ENCODE measurements around the gene OSMR. TPM values are rescaled to one million over a fixed set of nuclear protein-coding genes. Genes with fewer than 3 reads are reported as not detected.

Gene OSMR
- total RNA-seq, 1 experiment from 2014 or later, result 82.4 TPM

DNA sequence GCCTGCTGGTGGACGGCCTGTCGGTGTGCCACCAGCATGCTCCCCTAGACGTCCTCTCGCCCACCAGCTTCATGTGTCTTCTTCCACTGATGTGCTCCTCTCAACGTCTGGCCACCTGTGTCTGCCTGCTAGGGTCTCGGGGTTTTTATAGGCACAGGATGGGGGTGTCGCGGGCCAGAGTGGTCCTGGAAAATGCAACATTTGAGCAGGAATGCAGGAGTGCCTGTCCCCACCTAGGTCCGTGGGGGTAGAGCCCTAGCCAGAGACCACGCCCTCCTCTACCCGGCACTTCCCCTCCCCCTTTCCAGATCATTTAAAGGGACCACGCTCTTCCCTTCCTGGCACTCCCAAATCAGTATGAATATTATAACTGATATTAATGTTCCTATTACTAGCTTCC, 48.0 kb upstream of the OSMR start:
- no peak overlapping the region for H3K4me3 ChIP-seq (ENCODE audit: low read depth in 2 of 2, low read length in 2 of 2)
- no peaks in the 10 kb centered on the region for H3K36me3 ChIP-seq (ENCODE audit: control insufficient read depth, insufficient read depth, low read length)
- no peaks in the 10 kb centered on the region for H3K9me3 ChIP-seq (ENCODE audit: control insufficient read depth, insufficient read depth, low read depth, low read length)
- intact Hi-C loops (cut with micrococcal nuclease; ENCODE audit: unreplicated experiment) (no loop called here), in situ Hi-C loops (cut with HindIII; ENCODE audit: low pct_unique_long_range_greater_than_20kb, low sequenced_read_pairs) (no loop called here)
- no peak for DNase-seq (ENCODE audit: low read depth, low spot score)
- TF ChIP-seq SIN3A (IDR thresholded peaks at IDR 0.05; ENCODE audit: borderline replicate concordance, insufficient read depth, low read depth, low read length) (no peak), REST (IDR thresholded peaks at IDR 0.05; ENCODE audit: insufficient read depth in 1 of 2, low read depth in 2 of 2, low read length in 1 of 2) (no peak), TCF7L2 (IDR thresholded peaks at IDR 0.05; ENCODE audit: low read depth, low read length) (no peak), POLR2AphosphoS5 (IDR thresholded peaks at IDR 0.05; ENCODE audit: low read depth, low read length) (no peak)
- TF ChIP-seq, protein P1, sequence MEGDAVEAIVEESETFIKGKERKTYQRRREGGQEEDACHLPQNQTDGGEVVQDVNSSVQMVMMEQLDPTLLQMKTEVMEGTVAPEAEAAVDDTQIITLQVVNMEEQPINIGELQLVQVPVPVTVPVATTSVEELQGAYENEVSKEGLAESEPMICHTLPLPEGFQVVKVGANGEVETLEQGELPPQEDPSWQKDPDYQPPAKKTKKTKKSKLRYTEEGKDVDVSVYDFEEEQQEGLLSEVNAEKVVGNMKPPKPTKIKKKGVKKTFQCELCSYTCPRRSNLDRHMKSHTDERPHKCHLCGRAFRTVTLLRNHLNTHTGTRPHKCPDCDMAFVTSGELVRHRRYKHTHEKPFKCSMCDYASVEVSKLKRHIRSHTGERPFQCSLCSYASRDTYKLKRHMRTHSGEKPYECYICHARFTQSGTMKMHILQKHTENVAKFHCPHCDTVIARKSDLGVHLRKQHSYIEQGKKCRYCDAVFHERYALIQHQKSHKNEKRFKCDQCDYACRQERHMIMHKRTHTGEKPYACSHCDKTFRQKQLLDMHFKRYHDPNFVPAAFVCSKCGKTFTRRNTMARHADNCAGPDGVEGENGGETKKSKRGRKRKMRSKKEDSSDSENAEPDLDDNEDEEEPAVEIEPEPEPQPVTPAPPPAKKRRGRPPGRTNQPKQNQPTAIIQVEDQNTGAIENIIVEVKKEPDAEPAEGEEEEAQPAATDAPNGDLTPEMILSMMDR (IDR thresholded peaks at IDR 0.05), result no peak
- no peak for ATAC-seq
- POLR2A ChIA-PET, result no interaction called here
- H3K4me1 ChIP-seq (ENCODE audit: control insufficient read depth, insufficient read depth, low read length), result no peaks in the 10 kb centered on the region
- BruUV-seq (replicated peaks), result no TSS peak
- H3K27ac ChIP-seq (ENCODE audit: low read length), result peak overlapping the region; percentile 49; the same call in 1 of the 2 replicates
- CTCF ChIA-PET, result no interaction called here
- H3K27me3 ChIP-seq (ENCODE audit: control insufficient read depth, insufficient read depth, low read length), result no peaks in the 10 kb centered on the region

DNA sequence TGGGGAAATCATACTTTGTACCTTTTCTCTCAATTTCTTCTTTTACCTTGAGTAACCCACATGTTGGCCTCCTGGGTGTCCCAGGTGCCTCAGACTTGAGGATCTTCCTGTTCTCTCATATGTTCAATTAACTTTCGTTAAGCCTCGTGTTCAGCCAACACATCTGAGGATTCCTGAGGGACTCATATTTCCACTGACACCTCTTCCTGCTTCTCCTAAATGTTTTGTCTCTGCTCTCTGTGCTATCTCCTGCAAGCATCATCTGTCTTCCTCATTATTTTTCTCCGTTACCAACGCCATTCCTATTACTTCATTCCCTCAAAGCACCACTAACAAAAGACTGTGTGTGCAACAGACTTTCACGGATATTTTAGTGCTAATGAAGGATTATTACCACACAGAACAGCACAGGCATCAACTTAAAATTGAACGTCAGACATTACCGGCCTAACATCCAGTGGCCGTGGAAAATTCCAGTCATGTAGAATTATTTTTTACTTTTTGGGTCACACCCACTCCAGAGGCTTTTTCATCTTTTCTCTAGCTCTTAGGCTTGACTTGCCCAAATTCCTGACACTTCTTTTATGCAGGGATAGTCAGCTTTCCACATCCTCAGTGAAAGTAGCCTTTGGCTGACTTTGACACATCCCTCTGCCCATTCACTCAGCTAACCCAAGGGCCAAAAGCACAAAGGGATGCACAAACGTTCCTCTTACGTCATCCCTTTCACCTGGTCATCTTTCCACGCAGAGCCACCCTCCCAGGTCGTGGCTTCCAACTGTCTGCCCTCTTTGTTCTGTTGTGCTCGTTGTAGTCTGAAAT, 46.0 kb upstream of the OSMR start:
- no peak for ATAC-seq
- no TSS peak for BruUV-seq (replicated peaks)
- POLR2A ChIA-PET, result no interaction called here

More for the DNA sequence above, 46.0 kb upstream of the OSMR start:
- CTCF ChIA-PET, result interaction anchor here (1.3 kb wide), 1 partner anchor 358 kb away, joined by 3 read pairs; no protein-coding TSS in a partner anchor
- Histone ChIP-seq H3K9me3 (ENCODE audit: control insufficient read depth, insufficient read depth, low read depth, low read length) (no peaks in the 10 kb centered on the region), H3K27ac (ENCODE audit: low read length) (peak overlapping the region; percentile 45; the same call in 1 of the 2 replicates), H3K4me1 (ENCODE audit: control insufficient read depth, insufficient read depth, low read length) (no peaks in the 10 kb centered on the region), H3K36me3 (ENCODE audit: control insufficient read depth, insufficient read depth, low read length) (no peaks in the 10 kb centered on the region), H3K27me3 (ENCODE audit: control insufficient read depth, insufficient read depth, low read length) (no peaks in the 10 kb centered on the region), H3K4me3 (ENCODE audit: low read depth in 2 of 2, low read length in 2 of 2) (no peak overlapping the region)
- no peak for TF ChIP-seq POLR2AphosphoS5 (IDR thresholded peaks at IDR 0.05; ENCODE audit: low read depth, low read length)
- TF ChIP-seq SIN3A (IDR thresholded peaks at IDR 0.05; ENCODE audit: borderline replicate concordance, insufficient read depth, low read depth, low read length), result no peak
- TF ChIP-seq, protein P1 (IDR thresholded peaks at IDR 0.05), result no peak
- no peak for TF ChIP-seq REST (IDR thresholded peaks at IDR 0.05; ENCODE audit: insufficient read depth in 1 of 2, low read depth in 2 of 2, low read length in 1 of 2)
- no peak for TF ChIP-seq TCF7L2 (IDR thresholded peaks at IDR 0.05; ENCODE audit: low read depth, low read length)
- intact Hi-C loops (cut with micrococcal nuclease; ENCODE audit: unreplicated experiment), result no loop called here
- DNase-seq (ENCODE audit: low read depth, low spot score), result no peak
- in situ Hi-C loops (cut with HindIII; ENCODE audit: low pct_unique_long_range_greater_than_20kb, low sequenced_read_pairs), result no loop called here
